GM18498 (cell line): ENCODE results near the gene EPN2.

Experiments used
- ATAC-seq: cut with Tn5 transposase; IDR thresholded peaks from one replicate; pipeline ENCODE4 v1.9.1; 2021; ENCODE audit warnings: mild to moderate bottlenecking, moderate library complexity; ENCODE audit not compliant: unreplicated experiment

EPN2 gene

DNA sequence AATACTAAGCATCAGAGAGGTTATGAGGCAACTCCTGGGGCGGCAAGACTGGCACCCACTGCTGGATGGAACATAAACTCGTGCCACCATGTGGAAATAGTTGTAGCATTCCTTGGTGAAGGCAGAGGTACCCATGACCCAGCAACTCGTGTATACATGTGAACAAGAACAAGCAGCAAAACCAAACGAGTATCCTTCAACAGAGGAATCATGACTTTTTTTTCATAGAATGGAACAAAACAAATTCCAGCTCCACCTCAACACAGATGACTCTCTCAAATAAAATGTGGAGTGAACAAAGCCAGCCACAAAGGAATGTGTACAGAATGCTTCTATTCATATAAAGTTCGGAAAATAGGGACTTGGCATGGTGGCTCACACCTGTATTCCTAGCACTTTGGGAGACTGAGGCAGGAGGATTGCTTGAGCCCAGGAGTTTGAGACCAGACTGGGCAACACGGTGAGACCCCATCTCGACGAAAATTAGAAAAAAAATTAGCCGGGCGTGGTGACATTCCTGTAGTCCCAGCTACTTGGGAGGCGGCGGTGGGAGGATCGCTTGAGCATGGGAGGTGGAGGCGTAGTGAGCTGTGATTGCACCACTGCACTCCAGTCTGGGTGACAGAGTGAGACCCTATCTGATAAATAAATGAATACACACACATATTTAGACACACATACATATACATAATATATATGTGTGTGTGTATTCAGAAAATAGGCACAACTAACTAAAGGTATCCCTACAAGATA is 90.0 kb downstream of the EPN2 start:
- ATAC-seq: no peak

GRCh38 chr17:19328441-19329061 is 91.4 kb downstream of the EPN2 start:
- no peak for ATAC-seq

- ATAC-seq: no peak
Observed at GRCh38 chr17:19329136-19329535, 92.0 kb downstream of the EPN2 start.

GRCh38 chr17:19329839-19330238 is 92.7 kb downstream of the EPN2 start:
- no peak for ATAC-seq

DNA sequence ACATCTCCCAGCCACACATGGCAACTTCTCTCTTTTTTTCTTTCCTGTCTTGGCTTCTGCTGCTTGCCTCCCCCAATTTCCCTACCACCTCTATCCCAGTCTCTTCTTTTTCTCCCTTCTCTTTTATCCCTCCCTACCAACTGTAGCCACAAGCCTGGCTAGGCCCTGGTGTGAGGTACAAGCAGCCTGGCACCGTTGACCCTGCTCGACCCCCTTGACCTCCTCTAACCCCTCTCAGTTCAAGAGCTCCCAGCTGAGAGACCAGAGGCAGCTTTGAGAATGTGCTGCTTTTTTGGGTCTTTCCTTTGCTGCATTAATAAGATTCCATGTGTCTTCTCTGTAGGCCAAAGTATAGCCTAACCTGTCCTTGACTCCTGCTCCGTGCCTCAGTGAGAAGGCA is 93.1 kb downstream of the EPN2 start:
- ATAC-seq: no peak

- no peak for ATAC-seq
Observed at GRCh38 chr17:19331134-19331533, 94.0 kb downstream of the EPN2 start.

- ATAC-seq: no peak
Observed at GRCh38 chr17:19331543-19332245, 94.5 kb downstream of the EPN2 start.

- ATAC-seq: no peak
Observed at GRCh38 chr17:19332371-19333131, 95.4 kb downstream of the EPN2 start.

GRCh38 chr17:19333132-19333440 is 95.9 kb downstream of the EPN2 start:
- no peak for ATAC-seq

GRCh38 chr17:19333736-19334290 is 96.6 kb downstream of the EPN2 start:
- ATAC-seq: no peak

GRCh38 chr17:19334331-19334730 is 97.2 kb downstream of the EPN2 start:
- ATAC-seq: no peak

DNA sequence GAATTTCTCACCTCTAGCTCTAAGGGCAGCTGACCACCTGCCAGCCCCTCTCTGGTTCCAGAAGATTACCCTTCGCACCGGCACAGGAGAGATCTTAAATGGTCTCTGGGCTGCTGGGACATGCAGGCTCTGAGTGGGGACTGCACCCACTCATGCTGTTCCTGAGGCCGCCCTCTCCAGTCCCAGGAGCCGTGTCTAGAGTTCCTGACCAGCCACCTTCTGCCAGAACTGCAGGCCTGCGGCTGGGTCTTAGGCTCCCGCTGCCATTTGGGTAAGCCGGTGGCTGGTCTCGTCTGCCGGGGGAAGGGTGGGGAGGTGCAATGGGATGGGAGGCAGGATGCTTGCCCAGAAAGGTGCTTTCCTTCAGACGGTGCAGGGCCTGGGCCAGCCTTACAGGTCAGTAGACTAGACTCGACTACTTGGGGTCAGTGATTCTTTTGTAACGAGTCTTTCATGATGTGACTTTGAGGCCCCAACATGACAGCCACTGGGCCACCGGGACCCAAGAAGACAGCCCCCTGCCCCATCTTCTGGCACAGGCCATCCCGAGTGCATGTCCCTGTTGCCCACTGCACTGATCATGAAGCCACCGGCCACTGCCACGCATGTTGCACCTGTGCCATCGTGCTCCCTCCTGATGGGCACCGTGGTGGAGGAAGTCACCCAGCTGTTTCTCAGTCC is 98.9 kb downstream of the EPN2 start:
- ATAC-seq: no peak

GRCh38 chr17:19336938-19337711 is 100.0 kb downstream of the EPN2 start:
- ATAC-seq: no peak

DNA sequence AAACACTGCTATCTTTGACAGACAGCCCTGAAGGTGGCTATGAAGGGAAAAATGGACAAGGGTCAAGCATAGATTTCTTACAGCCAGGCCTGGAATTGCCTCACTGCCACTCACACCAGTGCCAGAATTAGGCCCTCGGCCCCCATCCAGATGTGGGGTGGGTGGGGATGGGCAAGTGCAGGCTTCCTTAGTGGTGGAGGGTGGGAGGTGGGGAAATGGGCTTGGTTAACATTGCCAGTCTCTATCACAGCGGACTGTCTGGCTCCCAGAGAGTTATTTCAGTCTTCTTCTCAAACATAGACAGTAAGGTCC is 100.5 kb downstream of the EPN2 start:
- ATAC-seq: no peak

GRCh38 chr17:19338031-19338990 is 101.1 kb downstream of the EPN2 start:
- peak; percentile 89 for ATAC-seq

DNA sequence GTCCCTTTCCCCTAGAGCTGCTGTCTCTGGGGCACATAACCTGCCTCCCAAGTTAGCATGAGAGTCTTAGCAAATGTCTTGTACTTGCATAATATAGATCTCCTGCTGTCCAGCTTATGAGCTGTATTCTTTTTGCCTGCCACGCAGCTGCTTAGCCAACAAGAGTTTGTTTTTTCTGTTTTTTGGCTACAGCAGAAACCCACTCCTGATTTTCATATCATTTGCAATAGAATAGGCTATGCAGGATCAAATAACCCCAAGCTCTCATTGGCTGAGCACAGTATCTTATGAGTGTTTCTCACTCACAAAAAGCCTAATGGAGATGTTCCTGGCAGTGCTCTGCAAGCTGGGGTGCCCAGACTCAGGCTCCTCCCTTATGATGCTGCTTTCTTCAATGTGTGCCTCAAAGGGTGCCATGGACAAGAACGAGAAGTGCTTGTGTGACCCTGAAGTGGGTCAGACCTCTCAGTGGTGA is 102.2 kb downstream of the EPN2 start:
- no peak for ATAC-seq

- no peak for ATAC-seq
Observed at GRCh38 chr17:19341211-19341631, 104.1 kb downstream of the EPN2 start.
